DMS 273 (cell line): ENCODE measurements around the gene FTL.

Experiments
- DNase-seq: peaks from one replicate; lab custom pipeline; 2025; ENCODE audit not compliant: unreplicated experiment; lab: John Stamatoyannopoulos, UW

The FTL gene

GRCh38 chr19:48964205-48965039, 687 bp upstream of the FTL start:
- DNase-seq, result peak; percentile 61

- peak; percentile 94 for DNase-seq
These were observed 864 bp downstream of the FTL start for GRCh38 chr19:48965806-48966540.

- peak; percentile 63 for DNase-seq
These were observed 1.6 kb downstream of the FTL start for GRCh38 chr19:48966541-48967345.

- DNase-seq, result peak; percentile 49
These were observed 2.5 kb downstream of the FTL start for GRCh38 chr19:48967346-48968178.

- peak; percentile 58 for DNase-seq
These were observed 3.1 kb downstream of the FTL start for GRCh38 chr19:48968179-48968661.

- peak; percentile 64 for DNase-seq
These were observed 3.7 kb downstream of the FTL start for GRCh38 chr19:48968813-48969218.

- peak; percentile 50 for DNase-seq
These were observed 4.4 kb downstream of the FTL start for GRCh38 chr19:48969276-48970138.

GRCh38 chr19:48970139-48970766, 5.1 kb downstream of the FTL start:
- no peak for DNase-seq

- DNase-seq, result peak; percentile 82
These were observed 5.8 kb downstream of the FTL start for GRCh38 chr19:48970923-48971395.

- peak; percentile 65 for DNase-seq
These were observed 11.1 kb downstream of the FTL start for GRCh38 chr19:48975947-48976847.

- no peak for DNase-seq
These were observed 12.0 kb downstream of the FTL start for GRCh38 chr19:48977061-48977460.

- peak; percentile 43 for DNase-seq
These were observed 17.2 kb downstream of the FTL start for GRCh38 chr19:48982280-48982679.

GRCh38 chr19:48985711-48986110, 20.6 kb downstream of the FTL start:
- DNase-seq, result no peak

- no peak for DNase-seq
These were observed 21.1 kb downstream of the FTL start for GRCh38 chr19:48986211-48986610.

GRCh38 chr19:48987323-48987722, 22.2 kb downstream of the FTL start:
- DNase-seq, result no peak

- DNase-seq, result no peak
These were observed 23.2 kb downstream of the FTL start for GRCh38 chr19:48988286-48988685.

- DNase-seq, result no peak
These were observed 23.8 kb downstream of the FTL start for GRCh38 chr19:48988860-48989259.
